Nephron (organoid): ENCODE results near the gene ATP7B.

ENCODE experiments used
- H3K27ac Mint-ChIP-seq, 3 experiments: 2 replicates each; pipeline ENCODE4 v1.8.0; 2020; ENCODE audit warnings: mixed read lengths in 3 of 3, mild to moderate bottlenecking in 2 of 3, moderate library complexity in 1 of 3
- H3K27me3 Mint-ChIP-seq: 2 replicates; pipeline ENCODE4 v1.8.0; 2021; ENCODE audit warnings: low read depth, mild to moderate bottlenecking, moderate library complexity, mixed read lengths
- H3K36me3 Mint-ChIP-seq: 2 replicates; pipeline ENCODE4 v1.8.0; 2020; ENCODE audit warnings: low read depth, mixed read lengths
- H3K4me1 Mint-ChIP-seq: 2 replicates; pipeline ENCODE4 v1.8.0; 2020; ENCODE audit warnings: mixed read lengths
- H3K4me3 Mint-ChIP-seq, 3 experiments: 2 replicates each; pipeline ENCODE4 v1.8.0; 2020; ENCODE audit warnings: mild to moderate bottlenecking in 3 of 3, mixed read lengths in 3 of 3, moderate library complexity in 2 of 3
- H3K9me3 Mint-ChIP-seq: 2 replicates; pipeline ENCODE4 v1.8.0; 2020; ENCODE audit warnings: mixed read lengths
- CTCF ChIP-seq, 3 experiments: fragments of 200-600 bp; sonication (generic); IDR thresholded peaks; one replicate each; pipeline ENCODE4 v1.5.0; 2021; ENCODE audit warnings: antibody characterized with exemption in 3 of 3; ENCODE audit not compliant: unreplicated experiment in 3 of 3

Gene ATP7B

GRCh38 chr13:51919531-51919930, 91.7 kb downstream of the ATP7B start:
- Mint-ChIP-seq H3K36me3 (no peaks in the 10 kb centered on the region), H3K4me3 (no peak overlapping the region)

GRCh38 chr13:51916962-51917361, 94.3 kb downstream of the ATP7B start:
- H3K4me1 Mint-ChIP-seq = peaks cover 9% of the 10 kb centered on the region
- TF ChIP-seq CTCF (IDR thresholded peaks at IDR 0.05; ENCODE audit: unreplicated experiment in 3 of 3) = no peak

More at GRCh38 chr13:51919531-51919930, 91.7 kb downstream of the ATP7B start:
- H3K27me3 Mint-ChIP-seq = no peaks in the 10 kb centered on the region
- H3K4me1 Mint-ChIP-seq = no peaks in the 10 kb centered on the region
- H3K9me3 Mint-ChIP-seq = no peaks in the 10 kb centered on the region
- H3K27ac Mint-ChIP-seq = no peak overlapping the region
- TF ChIP-seq CTCF (IDR thresholded peaks at IDR 0.05; ENCODE audit: unreplicated experiment in 3 of 3) = no peak

GRCh38 chr13:51916051-51916818, 95.0 kb downstream of the ATP7B start:
- no peaks in the 10 kb centered on the region for H3K9me3 Mint-ChIP-seq
- no peak overlapping the region for H3K4me3 Mint-ChIP-seq
- H3K36me3 Mint-ChIP-seq = no peaks in the 10 kb centered on the region
- peaks cover 3% of the 10 kb centered on the region for H3K27me3 Mint-ChIP-seq
- peaks cover 11% of the 10 kb centered on the region for H3K4me1 Mint-ChIP-seq
- no peak overlapping the region for H3K27ac Mint-ChIP-seq
- TF ChIP-seq CTCF (IDR thresholded peaks at IDR 0.05; ENCODE audit: unreplicated experiment in 3 of 3) = no peak

More at GRCh38 chr13:51916962-51917361, 94.3 kb downstream of the ATP7B start:
- no peaks in the 10 kb centered on the region for H3K36me3 Mint-ChIP-seq
- H3K27ac Mint-ChIP-seq = no peak overlapping the region
- H3K27me3 Mint-ChIP-seq = peaks cover under 1% of the 10 kb centered on the region
- no peaks in the 10 kb centered on the region for H3K9me3 Mint-ChIP-seq
- no peak overlapping the region for H3K4me3 Mint-ChIP-seq

GRCh38 chr13:51914137-51914493, 97.1 kb downstream of the ATP7B start:
- Mint-ChIP-seq H3K4me3 (no peak overlapping the region), H3K9me3 (no peaks in the 10 kb centered on the region), H3K36me3 (no peaks in the 10 kb centered on the region), H3K4me1 (peaks cover 11% of the 10 kb centered on the region), H3K27ac (no peak overlapping the region), H3K27me3 (peaks cover 3% of the 10 kb centered on the region)
- no peak for TF ChIP-seq CTCF (IDR thresholded peaks at IDR 0.05; ENCODE audit: unreplicated experiment in 3 of 3)

GRCh38 chr13:51913421-51914136, 97.7 kb downstream of the ATP7B start:
- Mint-ChIP-seq H3K27me3 (peaks cover 3% of the 10 kb centered on the region), H3K9me3 (no peaks in the 10 kb centered on the region), H3K4me3 (no peak overlapping the region), H3K4me1 (peaks cover 11% of the 10 kb centered on the region), H3K27ac (no peak overlapping the region), H3K36me3 (no peaks in the 10 kb centered on the region)
- TF ChIP-seq CTCF (IDR thresholded peaks at IDR 0.05; ENCODE audit: unreplicated experiment in 3 of 3) = peak in 1 of 3 experiments; percentile 13
